Kidney (tissue), 22 donors: Measurements from ENCODE around the gene NOS1. TPM values are rescaled to one million over a fixed set of nuclear protein-coding genes. Genes with fewer than 3 reads are reported as not detected.

ENCODE experiments used
- DNase-seq, 5 donors: peaks; one replicate each; pipeline ENCODE4 v3.0.0-alpha.2; 2013 to 2020
- FAIRE-seq: peaks from 2 replicates; lab custom pipeline; 2012; peaks lifted over from hg19 to GRCh38; lab: Jason Lieb, UNC
- H3K27ac ChIP-seq, 2 donors: one replicate each; pipeline ENCODE4 v1.7.0; 2013; ENCODE audit warnings: low read depth in 2 of 2, low read length in 2 of 2, inconsistent platforms in 1 of 2
- H3K27me3 ChIP-seq: one replicate; pipeline ENCODE4 v1.7.1; 2013; ENCODE audit warnings: low read length, inconsistent platforms; ENCODE audit not compliant: control insufficient read depth, insufficient read depth
- H3K36me3 ChIP-seq, 3 donors: one replicate each; pipeline versions ENCODE4 v1.7.0 to v1.7.1; 2013; ENCODE audit warnings: low read length in 3 of 3, control low read depth in 1 of 3, inconsistent platforms in 1 of 3; ENCODE audit not compliant: insufficient read depth in 3 of 3, control insufficient read depth in 2 of 3
- H3K4me1 ChIP-seq, 3 donors: one replicate each; pipeline versions ENCODE4 v1.7.0 to v1.7.1; 2013; ENCODE audit warnings: low read length in 3 of 3, inconsistent platforms in 1 of 3, low read depth in 1 of 3; ENCODE audit not compliant: control insufficient read depth in 2 of 3, insufficient read depth in 2 of 3
- H3K4me3 ChIP-seq, 3 donors: one replicate each; pipeline versions ENCODE4 v1.7.0 to v1.8.1; 2013; ENCODE audit warnings: low read length in 3 of 3, control low read depth in 1 of 3, inconsistent platforms in 1 of 3
- H3K9ac ChIP-seq, 3 donors: one replicate each; pipeline versions ENCODE4 v1.7.0 to v1.7.1; 2013; ENCODE audit warnings: low read length in 3 of 3, control low read depth in 1 of 3, inconsistent platforms in 1 of 3
- H3K9me3 ChIP-seq, 3 donors: one replicate each; pipeline versions ENCODE4 v1.7.0 to v1.7.1; 2013; ENCODE audit warnings: low read length in 3 of 3, control low read depth in 1 of 3, inconsistent platforms in 1 of 3; ENCODE audit not compliant: control insufficient read depth in 2 of 3, insufficient read depth in 1 of 3
- intact Hi-C: fragments of 100-400 bp; cut with DNase I; formaldehyde crosslinking; loops from one replicate; pipeline ENCODE4 v1.11.1; 2022
- long read RNA-seq, 10 donors: library from polyadenylated mRNA in 1 of 10; unstranded in 1 of 10; transcript quantifications; one replicate each; pipeline ENCODE4 v2.0.0 and lab custom pipeline, GENCODE V29; 2021 to 2026
- polyA plus RNA-seq: library from polyadenylated mRNA; stranded (reverse); fragments of 350-450 nt; fragmentation: Illumina TruSeq; extraction: RNeasy Lipid Tissue Mini Kit (QIAGEN cat#74804); gene quantifications from one replicate; pipeline ENCODE4 v1.2.3, GENCODE V29; 2014; ENCODE audit warnings: low read depth, low replicate concordance; ENCODE audit not compliant: insufficient read depth
- total RNA-seq: library from RNA; stranded (reverse); fragmentation: NEBNext Ultra II Directional; extraction: Animal tissue kit (Norgen Biotek cat#: 25700); gene quantifications from one replicate; pipeline ENCODE4 v1.2.1, GENCODE V29; 2021
- TF ChIP-seq, protein P1 (sequence below): IDR thresholded peaks from 3 replicates; pipeline ENCODE4 v1.5.1; 2012; ENCODE audit warnings: mild to moderate bottlenecking, moderate library complexity, borderline replicate concordance; ENCODE audit not compliant: insufficient read depth; ENCODE audit errors: extremely low read depth
- donor health status: control.
- donor health status: control.
- donor health status: control.
- donor health status: control.
- donor health status: control.
- donor health status: DM: yes; HTN: yes; CAD: no.
- donor health status: Normal renal cell carcinoma (clear cell type).

Gene NOS1
- total RNA-seq (6.5 TPM), polyA plus RNA-seq (1.3 TPM)
- long read RNA-seq, donor 1 = 0 reads
- long read RNA-seq, donor 2 = 0 reads
- long read RNA-seq, donor 3 = 0 reads
- long read RNA-seq, donor 4 = 0 reads
- long read RNA-seq, donor 5 = 0 reads
- long read RNA-seq, donor 6 = 0 reads
- long read RNA-seq, donor 7, partial matches to known transcripts = 2 of 12 reads
- long read RNA-seq, donor 7, other reads (novel, unspliced or antisense) = 10 of 12 reads
- long read RNA-seq, donor 8 = 0 reads
- long read RNA-seq, donor 9 = 0 reads
- long read RNA-seq, donor 10, partial matches to known transcripts = 0 of 1 reads
- long read RNA-seq, donor 10, other reads (novel, unspliced or antisense) = 0 of 1 reads

- Histone ChIP-seq H3K27me3 (peaks cover 44% of the 10 kb centered on the region), H3K4me1 (no peaks in the 10 kb centered on the region), H3K9me3 (no peaks in the 10 kb centered on the region), H3K36me3 (no peaks in the 10 kb centered on the region), H3K27ac (no peak within 1 kb of the TSS), H3K9ac (no peak within 1 kb of the TSS), H3K4me3 (no peak within 1 kb of the TSS)
- TF ChIP-seq, protein P1, sequence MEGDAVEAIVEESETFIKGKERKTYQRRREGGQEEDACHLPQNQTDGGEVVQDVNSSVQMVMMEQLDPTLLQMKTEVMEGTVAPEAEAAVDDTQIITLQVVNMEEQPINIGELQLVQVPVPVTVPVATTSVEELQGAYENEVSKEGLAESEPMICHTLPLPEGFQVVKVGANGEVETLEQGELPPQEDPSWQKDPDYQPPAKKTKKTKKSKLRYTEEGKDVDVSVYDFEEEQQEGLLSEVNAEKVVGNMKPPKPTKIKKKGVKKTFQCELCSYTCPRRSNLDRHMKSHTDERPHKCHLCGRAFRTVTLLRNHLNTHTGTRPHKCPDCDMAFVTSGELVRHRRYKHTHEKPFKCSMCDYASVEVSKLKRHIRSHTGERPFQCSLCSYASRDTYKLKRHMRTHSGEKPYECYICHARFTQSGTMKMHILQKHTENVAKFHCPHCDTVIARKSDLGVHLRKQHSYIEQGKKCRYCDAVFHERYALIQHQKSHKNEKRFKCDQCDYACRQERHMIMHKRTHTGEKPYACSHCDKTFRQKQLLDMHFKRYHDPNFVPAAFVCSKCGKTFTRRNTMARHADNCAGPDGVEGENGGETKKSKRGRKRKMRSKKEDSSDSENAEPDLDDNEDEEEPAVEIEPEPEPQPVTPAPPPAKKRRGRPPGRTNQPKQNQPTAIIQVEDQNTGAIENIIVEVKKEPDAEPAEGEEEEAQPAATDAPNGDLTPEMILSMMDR = no peak
- DNase-seq = peak in 1 of 5 donors; percentile 5
- FAIRE-seq = no peak
- intact Hi-C loops = no loop called here
Measured at GRCh38 chr12:117361347-117361751, at the start of gene NOS1. Gene NOS1, minus strand, starts transcription at chr12:117361626. Its CDS starts 30,557 bp downstream, at chr12:117331069.

- Histone ChIP-seq H3K4me3 (no peak overlapping the region), H3K27me3 (no peaks in the 10 kb centered on the region), H3K27ac (no peak overlapping the region), H3K4me1 (peaks cover 0 to 4% (median 4%) of the 10 kb centered on the region in 3 donors), H3K9ac (no peak overlapping the region), H3K9me3 (no peaks in the 10 kb centered on the region), H3K36me3 (no peaks in the 10 kb centered on the region)
- DNase-seq = no peak
- FAIRE-seq = no peak
- TF ChIP-seq, protein P1 = no peak
- intact Hi-C loops = no loop called here
Measured at GRCh38 chr12:117409286-117409685, 47.9 kb upstream of the NOS1 start.

- TF ChIP-seq, protein P1 = no peak
- Histone ChIP-seq H3K27me3 (no peaks in the 10 kb centered on the region), H3K27ac (peak overlapping the region in 1 of 2 donors; percentile 60), H3K36me3 (no peaks in the 10 kb centered on the region), H3K4me3 (no peak overlapping the region), H3K4me1 (peaks cover 0 to 4% (median 4%) of the 10 kb centered on the region in 3 donors), H3K9ac (no peak overlapping the region), H3K9me3 (peaks cover 0 to 3% (median 0%) of the 10 kb centered on the region in 3 donors)
- FAIRE-seq = no peak
- DNase-seq = peak in 4 of 5 donors; percentile 26 to 88 (median 56)
- intact Hi-C loops = no loop called here
Measured at GRCh38 chr12:117408161-117408791, 46.9 kb upstream of the NOS1 start.
